ENCODE measurements around the gene C11orf42. TPM values are rescaled to one million over a fixed set of nuclear protein-coding genes. Genes with fewer than 3 reads are reported as not detected.

Gene C11orf42
- polyA plus RNA-seq, 2 of the 4 experiments (the other 2 are of a cell fraction), result not detected

DNA sequence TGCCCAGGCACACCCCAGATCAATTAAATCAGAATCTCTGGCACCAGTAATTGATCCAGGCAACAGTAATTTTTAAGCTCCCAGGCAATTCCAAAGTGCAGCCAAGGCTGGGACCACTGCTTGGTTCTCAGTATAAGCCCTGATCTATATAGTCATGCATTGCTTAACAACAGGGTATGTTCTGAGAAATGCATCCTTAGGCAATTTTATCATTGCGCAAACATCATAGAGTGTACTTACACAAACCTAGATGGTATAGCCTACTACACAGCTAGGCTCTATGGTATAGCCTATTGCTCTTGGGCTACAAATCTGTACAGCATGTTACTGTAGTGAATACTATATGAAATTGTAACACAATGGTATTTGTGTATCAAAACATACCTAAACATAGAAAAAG lies 651 bp upstream of the C11orf42 start:
- TF ChIP-seq HMGXB4 (CRISPR knock-in tag; IDR thresholded peaks at IDR 0.05; ENCODE audit: borderline replicate concordance), result no peak
- no peak for TF ChIP-seq FOSB (CRISPR knock-in tag; IDR thresholded peaks at IDR 0.05)
- TF ChIP-seq FOXS1 (CRISPR knock-in tag; IDR thresholded peaks at IDR 0.05), result no peak
- Histone ChIP-seq H3K27ac (no peak overlapping the region), H3K4me1 (no peaks in the 10 kb centered on the region), H3K4me2 (no peak overlapping the region), H3K4me3 (no peak overlapping the region), H3K9me3 (no peaks in the 10 kb centered on the region)
- no peak for DNase-seq (ENCODE audit: low read depth in 1 of 2, low spot score in 1 of 2)
- 100% methylated on average over 1 of the region's 1 CpG for WGBS (ENCODE audit: missing lambda C conversion rate)
- POLR2A ChIA-PET, result no interaction called here
- no peak for ATAC-seq
- CTCF ChIA-PET, result interaction anchor here (0.6 to 2.7 kb wide), 5 partner anchors 11 to 181 kb away, joined by 3 to 6 read pairs (median 3); no protein-coding TSS in a partner anchor
- no peak for FAIRE-seq

GRCh38 chr11:6206456-6207180 lies 1.3 kb downstream of the C11orf42 start:
- ChIA-PET CTCF (interaction anchor here (0.6 to 2.7 kb wide), 4 partner anchors 9 to 586 kb away, joined by 3 to 6 read pairs (median 4); no protein-coding TSS in a partner anchor), POLR2A (no interaction called here)
- 85% methylated on average over 3 of the region's 3 CpGs for WGBS (ENCODE audit: missing lambda C conversion rate)
- no peak for ATAC-seq
- no peak for DNase-seq (ENCODE audit: low read depth in 1 of 2, low spot score in 1 of 2)
- H3K4me3 ChIP-seq, result no peak overlapping the region
- H3K4me2 ChIP-seq, result no peak overlapping the region
- no peaks in the 10 kb centered on the region for H3K4me1 ChIP-seq
- H3K9me3 ChIP-seq, result no peaks in the 10 kb centered on the region
- no peak overlapping the region for H3K27ac ChIP-seq
- FAIRE-seq, result no peak
- no peak for TF ChIP-seq PBX3 (IDR thresholded peaks at IDR 0.05)
- TF ChIP-seq NFE2L2 (conservative IDR thresholded peaks at IDR 0.05; ENCODE audit: low read length), result no peak
- no peak for TF ChIP-seq KDM5A (IDR thresholded peaks at IDR 0.05)
- TF ChIP-seq RCOR1 (IDR thresholded peaks at IDR 0.05; ENCODE audit: low read depth, low read length), result no peak
- TF ChIP-seq RFX5 (IDR thresholded peaks at IDR 0.05), result no peak

GRCh38 chr11:6209801-6210200 lies 4.4 kb downstream of the C11orf42 start:
- TF ChIP-seq GATA3 (IDR thresholded peaks at IDR 0.05; ENCODE audit: borderline replicate concordance) (no peak), KDM5A (IDR thresholded peaks at IDR 0.05) (no peak), ESRRA (IDR thresholded peaks at IDR 0.05; ENCODE audit: borderline replicate concordance, low read length) (no peak), PHF8 (IDR thresholded peaks at IDR 0.05; ENCODE audit: borderline replicate concordance, low read depth) (no peak), HOXA7 (CRISPR knock-in tag; IDR thresholded peaks at IDR 0.05) (no peak), NR3C1 (IDR thresholded peaks at IDR 0.05) (no peak), KDM1A (IDR thresholded peaks at IDR 0.05; ENCODE audit: low read depth) (no peak), EHMT2 (IDR thresholded peaks at IDR 0.05; ENCODE audit: low read depth) (no peak), PBX3 (IDR thresholded peaks at IDR 0.05) (no peak), POLR2A (IDR thresholded peaks at IDR 0.05; ENCODE audit: low read length) (no peak), FOXS1 (CRISPR knock-in tag; IDR thresholded peaks at IDR 0.05) (no peak), BHLHE40 (IDR thresholded peaks at IDR 0.05; ENCODE audit: low read depth, low read length) (no peak), HMGXB4 (CRISPR knock-in tag; IDR thresholded peaks at IDR 0.05; ENCODE audit: borderline replicate concordance) (no peak), HEYL (CRISPR knock-in tag; IDR thresholded peaks at IDR 0.05) (no peak), CEBPB (IDR thresholded peaks at IDR 0.05) (no peak), TFCP2L1 (CRISPR knock-in tag; IDR thresholded peaks at IDR 0.05) (no peak), RNF2 (IDR thresholded peaks at IDR 0.05; ENCODE audit: borderline replicate concordance, low read depth) (no peak), POLR2AphosphoS2 (conservative IDR thresholded peaks at IDR 0.05; ENCODE audit: low read length) (no peak)
- no peak overlapping the region for H3K4me2 ChIP-seq
- no peak; a peak in 1 of 6 replicates for ATAC-seq
- H3K9me3 ChIP-seq, result no peaks in the 10 kb centered on the region
- ChIA-PET POLR2A (no interaction called here), CTCF (no interaction called here)
- no peak for DNase-seq (ENCODE audit: low read depth in 1 of 2, low spot score in 1 of 2)
- no peak for FAIRE-seq
- no peak overlapping the region for H3K27ac ChIP-seq
- WGBS (ENCODE audit: missing lambda C conversion rate), result 82% methylated on average over 4 of the region's 12 CpGs
- no peaks in the 10 kb centered on the region for H3K4me1 ChIP-seq
- no peak overlapping the region for H3K4me3 ChIP-seq
